ENCODE data around the gene RAP2C.

RAP2C gene

GRCh38 chrX:132235488-132235887 is 16.2 kb upstream of the RAP2C start:
- no peak for TF ChIP-seq CTCF (conservative IDR thresholded peaks at IDR 0.05)

GRCh38 chrX:132231587-132231986 is 12.3 kb upstream of the RAP2C start:
- no peak for TF ChIP-seq CTCF (conservative IDR thresholded peaks at IDR 0.05)
- no peak overlapping the region for H3K27ac ChIP-seq

More at GRCh38 chrX:132235488-132235887, 16.2 kb upstream of the RAP2C start:
- H3K27ac ChIP-seq: no peak overlapping the region

- no peak overlapping the region for H3K27ac ChIP-seq
- TF ChIP-seq CTCF (conservative IDR thresholded peaks at IDR 0.05): no peak
Observed at GRCh38 chrX:132227383-132228112, 8.3 kb upstream of the RAP2C start.

GRCh38 chrX:132226169-132226568 is 6.9 kb upstream of the RAP2C start:
- H3K27ac ChIP-seq: no peak overlapping the region
- TF ChIP-seq CTCF (conservative IDR thresholded peaks at IDR 0.05): peak; percentile 66

- no peak for TF ChIP-seq CTCF (conservative IDR thresholded peaks at IDR 0.05)
- peak overlapping the region; percentile 90 for H3K27ac ChIP-seq
Observed at GRCh38 chrX:132218100-132218812, 991 bp downstream of the RAP2C start.

GRCh38 chrX:132217203-132218073 is 1.8 kb downstream of the RAP2C start:
- H3K27ac ChIP-seq: peak overlapping the region; percentile 90
- no peak for TF ChIP-seq CTCF (conservative IDR thresholded peaks at IDR 0.05)

GRCh38 chrX:132216806-132217202 is 2.4 kb downstream of the RAP2C start:
- TF ChIP-seq CTCF (conservative IDR thresholded peaks at IDR 0.05): no peak
- peak overlapping the region; percentile 90 for H3K27ac ChIP-seq
